Heart right ventricle (tissue), 16 donors: ENCODE data around the gene JSRP1. TPM values are rescaled to one million over a fixed set of nuclear protein-coding genes. Genes with fewer than 3 reads are reported as not detected.

Experiments
- ATAC-seq, 8 donors: fragments of 200-7000 bp; cut with Tn5 transposase; one replicate each; pipeline ENCODE4 v1.9.1; 2020; ENCODE audit warnings: mild to moderate bottlenecking in 8 of 8, moderate library complexity in 8 of 8, moderate number of reproducible peaks in 1 of 8
- DNase-seq, 2 donors: peaks; one replicate each; pipeline ENCODE4 v3.0.0-alpha.2; 2020
- H3K27ac ChIP-seq, 10 donors: fragments of 200-600 bp; sonication (generic) in 2 of 10; one replicate each; pipeline versions ENCODE4 v1.5.0 to v1.8.0; 2020 to 2022; ENCODE audit warnings: mild to moderate bottlenecking in 3 of 10
- H3K27me3 ChIP-seq, 7 donors: fragments of 200-600 bp; one replicate each; pipeline ENCODE4 v1.8.0; 2021 to 2022; ENCODE audit warnings: mild to moderate bottlenecking in 2 of 7
- H3K36me3 ChIP-seq, 9 donors: fragments of 200-600 bp; sonication (generic) in 1 of 9; one replicate each; pipeline versions ENCODE4 v1.5.0 to v1.8.0; 2020 to 2022; ENCODE audit warnings: mild to moderate bottlenecking in 2 of 9
- H3K4me1 ChIP-seq, 9 donors: fragments of 200-600 bp; sonication (generic) in 1 of 9; one replicate each; pipeline versions ENCODE4 v1.5.0 to v1.8.0; 2020 to 2022; ENCODE audit warnings: mild to moderate bottlenecking in 4 of 9
- H3K4me3 ChIP-seq, 10 donors: fragments of 200-600 bp; sonication (generic) in 2 of 10; one replicate each; pipeline versions ENCODE4 v1.5.0 to v1.8.0; 2020 to 2022; ENCODE audit warnings: mild to moderate bottlenecking in 7 of 10, moderate library complexity in 2 of 10
- H3K9me3 ChIP-seq, 11 donors: fragments of 200-600 bp in 10 of 11; sonication (generic) in 2 of 11; one replicate each; pipeline versions ENCODE4 v1.5.0 to v1.8.0; 2013 to 2022; ENCODE audit warnings: mild to moderate bottlenecking in 2 of 11, control low read depth in 1 of 11, moderate library complexity in 1 of 11
- CTCF ChIP-seq, 9 donors: fragments of 200-600 bp; sonication (generic) in 2 of 9; IDR thresholded peaks; one replicate each; pipeline versions ENCODE4 v1.5.0 to v1.8.0; 2021 to 2022; ENCODE audit warnings: antibody characterized with exemption in 9 of 9, mild to moderate bottlenecking in 5 of 9, moderate library complexity in 1 of 9
- WGBS, 2 donors: extraction: QIAGEN DNeasy Blood & Tissue Kit; methylation state at CpG; one replicate each; pipeline ENCODE4 v1.1.7; 2013; ENCODE audit warnings: inconsistent platforms in 1 of 2; 5-methylcytosine and 5-hydroxymethylcytosine counted together
- intact Hi-C, 10 donors: fragments of 100-400 bp; cut with DNase I; formaldehyde crosslinking; loops; one replicate each; pipeline versions ENCODE4 v1.11.1 to v1.14.2; 2022
- polyA plus RNA-seq, 2 donors: library from polyadenylated mRNA; stranded (reverse); fragments of 200-250 nt; gene quantifications; one replicate each; pipeline ENCODE4 v1.2.3, GENCODE V29; 2013
- total RNA-seq, 10 donors: library from RNA; stranded (reverse); fragmentation: NEBNext Ultra II Directional in 3 of 10; extraction: Animal tissue kit (Norgen Biotek cat#: 25700) in 3 of 10; gene quantifications; one replicate each; pipeline versions ENCODE4 v1.2.1 to v1.2.4, GENCODE V29; 2021 to 2023
- donor health status: Arrhythmogenic right ventricular cardiomyopathy.
- donor health status: ischemic (EF 13 %, LVEDD 7.1; RV severe dilation, severe dysfunction).
- donor health status: healthy with polysubstance abuse.
- donor health status: DM: no; HTN: yes; CAD: no.
- donor health status: DM: no; HTN: no; CAD: no.
- donor health status: ischemic (EF 25% LVEDD 6.9; RV normal size, moderate dysfunction).
- donor health status: ischemic (EF 25% LVEDD 5.7; RV mildly dilated, moderate dysfunction).
- donor health status: healthy.
- donor health status: DM: yes; HTN: yes; CAD: no.
- donor health status: Ischemic cardiomyopathy.
- donor health status: ischemic (EF 35%, LVEDD 5.7; RV mildly dilated, moderate dysfunction).
- donor health status: nonischemic (EF 11% LVEDD 7.7; RV severe dilation, severe dysfunction).
- donor health status: DM: yes; HTN: yes; CAD: no.
- donor health status: PGD.
- donor health status: ischemic (EF 29% LVEDD 5.4; RV normal size, mild dysfunction).
- donor health status: nonischemic (EF 23%, LVEDD 6.1; RV moderate dilation, normal function).

JSRP1 gene
- total and polyA plus RNA-seq, 12 donors: 0.29 to 0.72 (median 0.38) TPM; not detected in 8

- Histone ChIP-seq H3K36me3 (peaks cover 0 to 11% (median 0%) of the 10 kb centered on the region in 9 donors), H3K27me3 (peaks cover 36 to 59% (median 52%) of the 10 kb centered on the region in 7 donors), H3K4me1 (peaks cover 8 to 43% (median 36%) of the 10 kb centered on the region in 9 donors), H3K9me3 (no peaks in the 10 kb centered on the region), H3K4me3 (peak overlapping the region in 6 of 10 donors; percentile 0 to 34 (median 20)), H3K27ac (no peak overlapping the region)
- TF ChIP-seq CTCF (IDR thresholded peaks at IDR 0.05): no peak
- DNase-seq: no peak
- ATAC-seq: no peak
- 5 to 6% methylated on average over 18 of the region's 18 CpGs for WGBS, 2 donors
- intact Hi-C loops: no loop called here
Observed at GRCh38 chr19:2252797-2253105, 3.5 kb downstream of the JSRP1 start.

DNA sequence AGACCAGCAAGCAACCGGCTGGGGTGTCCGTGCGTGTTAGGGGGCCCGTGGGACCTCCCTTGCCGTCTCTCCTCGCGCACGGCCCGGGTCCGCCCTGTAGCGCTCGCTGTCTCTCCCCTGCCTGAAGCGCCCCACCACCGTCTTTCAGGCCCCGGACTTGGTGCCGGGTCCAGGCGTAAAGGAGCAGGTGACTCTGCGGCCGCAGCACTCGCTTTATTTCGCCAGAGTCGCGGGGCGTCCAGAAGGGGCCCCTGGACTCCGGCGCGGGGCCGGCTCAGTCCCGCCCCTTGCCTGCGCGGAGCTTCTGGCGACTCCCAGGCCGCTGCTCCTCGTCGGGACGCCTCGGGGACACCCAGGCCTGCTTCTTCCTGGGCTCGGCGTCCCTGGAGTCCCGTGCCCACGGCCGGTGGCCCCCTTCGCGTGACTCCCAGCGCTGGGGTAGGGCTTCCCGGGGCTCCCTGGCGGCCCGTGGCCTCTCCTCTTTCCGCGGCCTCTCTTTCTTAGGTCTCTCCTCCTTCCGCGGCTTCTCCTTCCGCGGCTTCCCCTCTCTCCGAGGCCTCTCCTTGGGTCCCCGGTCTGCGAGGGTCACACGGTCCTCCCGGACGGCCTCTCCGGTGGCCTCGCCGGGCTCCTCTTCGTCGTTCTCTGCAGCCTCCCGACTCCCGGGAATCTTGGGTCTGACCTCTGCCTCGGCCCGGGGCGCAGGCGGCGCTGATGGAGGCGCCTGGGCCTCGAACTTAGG lies 4.0 kb downstream of the JSRP1 start:
- Histone ChIP-seq H3K4me1 (peaks cover 8 to 45% (median 36%) of the 10 kb centered on the region in 9 donors), H3K9me3 (no peaks in the 10 kb centered on the region), H3K27ac (no peak overlapping the region), H3K36me3 (peaks cover 0 to 16% (median 4%) of the 10 kb centered on the region in 9 donors), H3K27me3 (peaks cover 36 to 59% (median 52%) of the 10 kb centered on the region in 7 donors), H3K4me3 (peak overlapping the region in 7 of 10 donors; percentile 5 to 34 (median 19))
- no peak for ATAC-seq
- TF ChIP-seq CTCF (IDR thresholded peaks at IDR 0.05): no peak
- WGBS, 2 donors: 8 to 10% methylated on average over 70 to 74 of the region's 74 CpGs
- no peak for DNase-seq
- intact Hi-C loops: no loop called here

GRCh38 chr19:2251106-2252054 lies 4.8 kb downstream of the JSRP1 start:
- H3K4me1 ChIP-seq: peaks cover 8 to 51% (median 44%) of the 10 kb centered on the region in 9 donors
- no peaks in the 10 kb centered on the region for H3K9me3 ChIP-seq

More at GRCh38 chr19:2251106-2252054, 4.8 kb downstream of the JSRP1 start:
- ATAC-seq (no peak), DNase-seq (no peak)
- 2 to 6% methylated on average over 107 to 125 of the region's 125 CpGs for WGBS, 2 donors
- Histone ChIP-seq H3K4me3 (peak overlapping the region in 6 of 10 donors; percentile 7 to 34 (median 20)), H3K27me3 (peaks cover 36 to 59% (median 52%) of the 10 kb centered on the region in 7 donors), H3K36me3 (peaks cover 0 to 25% (median 13%) of the 10 kb centered on the region in 9 donors), H3K27ac (no peak overlapping the region)
- intact Hi-C loops: no loop called here
- TF ChIP-seq CTCF (IDR thresholded peaks at IDR 0.05): no peak
